Activated T-cell treated with anti-CD3 and anti-CD28 coated beads, Interleukin-2, amount 50 U/mL, for 72 hours (primary cell): Measurements from ENCODE around the gene SCARB1. TPM values are rescaled to one million over a fixed set of nuclear protein-coding genes. Genes with fewer than 3 reads are reported as not detected.

Experiments used
- ATAC-seq, 2 donors: fragments of 150-1000 bp; cut with Tn5 transposase; replicated peaks in 1 of 2; 2 replicates each; pipeline ENCODE4 v1.10.0; 2021; ENCODE audit warnings: moderate library complexity in 2 of 2, mild to moderate bottlenecking in 1 of 2
- DNase-seq, 2 donors: peaks; one replicate each; pipeline ENCODE4 v3.0.0; 2021 to 2022; ENCODE audit warnings: mixed read lengths in 1 of 2
- H3K27ac Mint-ChIP-seq: one replicate; pipeline ENCODE4 v1.8.0; 2022; ENCODE audit warnings: mild to moderate bottlenecking, moderate library complexity, mixed read lengths
- H3K27me3 Mint-ChIP-seq: one replicate; pipeline ENCODE4 v1.8.0; 2022; ENCODE audit warnings: low read depth, mixed read lengths
- H3K36me3 Mint-ChIP-seq, 2 donors: one replicate each; pipeline ENCODE4 v1.8.0; 2022; ENCODE audit warnings: mixed read lengths in 2 of 2, mild to moderate bottlenecking in 1 of 2; ENCODE audit not compliant: insufficient read depth in 2 of 2
- H3K4me1 Mint-ChIP-seq: one replicate; pipeline ENCODE4 v1.8.0; 2022; ENCODE audit warnings: low read depth, mixed read lengths
- H3K4me3 Mint-ChIP-seq, 2 donors: one replicate each; pipeline ENCODE4 v1.8.0; 2022; ENCODE audit warnings: mild to moderate bottlenecking in 2 of 2, mixed read lengths in 2 of 2, moderate library complexity in 2 of 2
- H3K9me3 Mint-ChIP-seq, 2 donors: one replicate each; pipeline ENCODE4 v1.8.0; 2022; ENCODE audit warnings: mixed read lengths in 2 of 2
- total RNA-seq, 2 donors: library from RNA; stranded (reverse); gene quantifications; one replicate each; pipeline ENCODE4 v1.2.3, GENCODE V29; 2022

SCARB1 gene
- total RNA-seq, 2 donors from 2014 or later = 13.4 to 14.5 TPM

GRCh38 chr12:124852911-124853427 lies 10.7 kb downstream of the SCARB1 start:
- Mint-ChIP-seq H3K4me1 (peaks cover 10% of the 10 kb centered on the region), H3K36me3 (no peaks in the 10 kb centered on the region), H3K27ac (no peak overlapping the region), H3K4me3 (no peak overlapping the region), H3K27me3 (no peaks in the 10 kb centered on the region), H3K9me3 (no peaks in the 10 kb centered on the region)
- ATAC-seq (no peak), DNase-seq (no peak)

DNA sequence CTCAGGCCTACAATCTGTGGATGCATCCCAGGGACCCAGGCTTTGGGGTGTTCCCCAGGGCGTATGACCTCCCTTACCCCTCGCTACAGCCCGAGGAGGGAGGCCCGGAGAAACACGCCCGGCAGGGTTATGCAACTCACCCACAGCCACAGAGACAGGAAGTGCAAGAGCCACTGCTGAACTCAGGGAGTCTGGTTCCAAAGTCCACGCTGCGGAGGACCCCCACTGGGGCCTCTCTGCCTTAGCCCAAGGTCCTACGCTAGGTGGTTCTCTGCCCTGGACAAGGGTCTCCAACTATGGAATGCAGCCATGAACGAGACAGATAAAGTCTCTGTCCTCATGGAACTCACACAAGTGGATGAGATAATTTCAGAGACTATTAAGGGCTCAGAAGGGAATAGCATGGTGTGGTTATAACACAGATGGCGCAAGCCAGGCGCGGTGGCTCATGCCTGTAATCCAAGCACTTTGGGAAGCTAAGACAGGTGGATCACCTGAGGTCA lies 11.3 kb downstream of the SCARB1 start:
- DNase-seq (no peak), ATAC-seq (no peak)
- H3K36me3 Mint-ChIP-seq = no peaks in the 10 kb centered on the region
- H3K4me3 Mint-ChIP-seq = no peak overlapping the region
- H3K9me3 Mint-ChIP-seq = no peaks in the 10 kb centered on the region
- peaks cover 10% of the 10 kb centered on the region for H3K4me1 Mint-ChIP-seq
- H3K27me3 Mint-ChIP-seq = no peaks in the 10 kb centered on the region
- no peak overlapping the region for H3K27ac Mint-ChIP-seq

- no peak for DNase-seq
- no peaks in the 10 kb centered on the region for H3K27me3 Mint-ChIP-seq
- peaks cover 10% of the 10 kb centered on the region for H3K4me1 Mint-ChIP-seq
- no peak for ATAC-seq
- H3K36me3 Mint-ChIP-seq = no peaks in the 10 kb centered on the region
- no peak overlapping the region for H3K4me3 Mint-ChIP-seq
- H3K9me3 Mint-ChIP-seq = no peaks in the 10 kb centered on the region
- H3K27ac Mint-ChIP-seq = no peak overlapping the region
Observed at GRCh38 chr12:124851342-124851741, 12.3 kb downstream of the SCARB1 start.

DNA sequence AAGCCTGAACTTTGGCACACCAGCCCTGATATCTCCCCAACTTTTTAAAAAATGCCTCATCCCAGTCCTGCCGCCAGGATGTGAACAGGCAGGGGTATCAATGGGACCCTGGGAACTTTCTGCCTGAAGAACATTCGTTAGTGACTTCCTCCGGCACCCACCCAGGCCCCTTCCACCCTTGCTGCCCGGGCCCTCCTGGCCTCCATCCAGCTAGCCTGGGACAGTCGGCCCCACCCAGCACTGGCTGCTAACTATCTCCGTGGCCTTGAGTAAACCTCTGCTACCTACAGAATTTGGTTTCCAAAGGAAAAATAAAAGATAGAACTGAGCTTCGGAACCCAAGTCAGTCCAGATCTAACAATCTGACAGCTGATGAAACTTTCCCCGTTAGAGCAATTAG lies 14.3 kb downstream of the SCARB1 start:
- no peak overlapping the region for H3K4me3 Mint-ChIP-seq
- H3K9me3 Mint-ChIP-seq = no peaks in the 10 kb centered on the region
- no peak overlapping the region for H3K27ac Mint-ChIP-seq
- ATAC-seq = no peak
- peaks cover 10% of the 10 kb centered on the region for H3K4me1 Mint-ChIP-seq
- DNase-seq = no peak
- no peaks in the 10 kb centered on the region for H3K36me3 Mint-ChIP-seq
- H3K27me3 Mint-ChIP-seq = no peaks in the 10 kb centered on the region

DNA sequence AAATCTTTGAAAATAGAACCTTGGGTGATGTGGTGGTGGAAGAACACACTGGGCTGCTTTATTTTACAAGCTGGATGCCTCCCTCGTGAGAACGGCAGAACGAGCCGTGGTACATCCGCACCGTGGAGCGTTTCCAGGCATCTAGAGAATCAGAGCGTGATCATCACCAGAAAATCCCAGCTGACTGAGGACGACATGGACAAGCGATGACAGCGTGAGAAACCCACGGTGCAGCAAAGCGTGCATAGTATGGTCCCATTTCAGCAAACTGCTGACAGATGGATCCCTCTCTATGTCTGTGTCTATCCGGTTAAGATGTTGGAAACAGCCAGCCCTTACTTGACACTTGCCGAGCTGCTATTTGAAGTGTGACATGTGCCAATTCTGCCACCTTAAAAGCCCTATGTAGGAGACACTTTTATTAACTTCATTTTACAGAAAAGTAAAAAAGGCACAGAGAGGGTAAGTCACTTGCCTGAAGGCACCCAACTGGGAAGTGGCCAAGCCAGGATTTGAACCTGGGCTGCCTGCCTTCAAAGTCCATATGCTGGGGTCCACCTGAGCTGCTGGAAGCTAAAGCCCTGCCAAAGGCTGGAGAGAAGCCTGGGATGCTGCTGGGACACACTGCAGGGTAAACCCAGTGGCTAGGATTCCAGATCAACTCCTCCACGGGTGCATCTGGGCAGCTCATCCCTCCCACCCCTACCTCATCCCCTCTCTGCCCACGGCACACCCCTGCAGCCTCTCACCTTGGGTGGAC lies 14.9 kb downstream of the SCARB1 start:
- no peaks in the 10 kb centered on the region for H3K27me3 Mint-ChIP-seq
- peaks cover 10% of the 10 kb centered on the region for H3K4me1 Mint-ChIP-seq
- H3K4me3 Mint-ChIP-seq = no peak overlapping the region
- no peak for ATAC-seq
- no peaks in the 10 kb centered on the region for H3K36me3 Mint-ChIP-seq
- no peak overlapping the region for H3K27ac Mint-ChIP-seq
- DNase-seq = no peak
- H3K9me3 Mint-ChIP-seq = no peaks in the 10 kb centered on the region

GRCh38 chr12:124847113-124848074 lies 16.3 kb downstream of the SCARB1 start:
- Mint-ChIP-seq H3K27ac (no peak overlapping the region), H3K9me3 (no peaks in the 10 kb centered on the region)
- no peak for ATAC-seq

GRCh38 chr12:124844411-124845397 lies 19.0 kb downstream of the SCARB1 start:
- Mint-ChIP-seq H3K4me1 (no peaks in the 10 kb centered on the region), H3K4me3 (no peak overlapping the region), H3K9me3 (no peaks in the 10 kb centered on the region), H3K27ac (no peak overlapping the region), H3K36me3 (peaks cover 0 to 2% of the 10 kb centered on the region in 2 donors), H3K27me3 (no peaks in the 10 kb centered on the region)
- ATAC-seq (no peak), DNase-seq (no peak)

More at GRCh38 chr12:124847113-124848074, 16.3 kb downstream of the SCARB1 start:
- no peak for DNase-seq
- no peaks in the 10 kb centered on the region for H3K27me3 Mint-ChIP-seq
- H3K36me3 Mint-ChIP-seq = no peaks in the 10 kb centered on the region
- H3K4me1 Mint-ChIP-seq = peaks cover 4% of the 10 kb centered on the region
- H3K4me3 Mint-ChIP-seq = no peak overlapping the region

GRCh38 chr12:124842800-124843510 lies 20.7 kb downstream of the SCARB1 start:
- H3K4me3 Mint-ChIP-seq = no peak overlapping the region
- H3K27ac Mint-ChIP-seq = no peak overlapping the region
- no peaks in the 10 kb centered on the region for H3K9me3 Mint-ChIP-seq
- H3K27me3 Mint-ChIP-seq = no peaks in the 10 kb centered on the region
- DNase-seq = no peak
- no peaks in the 10 kb centered on the region for H3K4me1 Mint-ChIP-seq
- ATAC-seq = no peak
- H3K36me3 Mint-ChIP-seq = peaks cover 0 to 2% of the 10 kb centered on the region in 2 donors

- no peak overlapping the region for H3K27ac Mint-ChIP-seq
- peaks cover 0 to 2% of the 10 kb centered on the region in 2 donors for H3K36me3 Mint-ChIP-seq
- ATAC-seq = no peak
- no peaks in the 10 kb centered on the region for H3K9me3 Mint-ChIP-seq
- H3K4me3 Mint-ChIP-seq = no peak overlapping the region
- no peaks in the 10 kb centered on the region for H3K27me3 Mint-ChIP-seq
- no peak for DNase-seq
- H3K4me1 Mint-ChIP-seq = peaks cover 2% of the 10 kb centered on the region
Observed at GRCh38 chr12:124842073-124842749, 21.5 kb downstream of the SCARB1 start.

DNA sequence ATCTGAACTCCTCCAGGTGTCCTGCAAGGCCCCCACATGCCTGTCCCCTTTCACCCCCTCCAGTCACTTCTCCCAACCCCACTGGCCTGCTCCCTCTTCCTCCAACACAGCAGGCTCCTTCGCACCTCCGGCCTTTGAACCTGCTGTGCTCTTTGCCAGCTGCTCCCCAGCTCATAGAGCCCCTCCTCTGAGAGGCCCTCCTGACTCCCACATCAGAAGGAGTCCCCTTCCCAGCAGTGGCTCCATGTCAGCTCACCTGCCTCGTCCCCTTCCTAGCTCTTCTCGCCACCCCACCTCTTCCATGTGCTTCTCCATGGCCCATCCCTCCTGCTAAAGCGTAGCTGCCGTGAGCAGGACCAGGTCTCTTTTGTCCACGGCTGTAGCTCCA lies 22.1 kb downstream of the SCARB1 start:
- H3K27me3 Mint-ChIP-seq = no peaks in the 10 kb centered on the region
- H3K4me3 Mint-ChIP-seq = no peak overlapping the region
- H3K9me3 Mint-ChIP-seq = no peaks in the 10 kb centered on the region
- no peak overlapping the region for H3K27ac Mint-ChIP-seq
- no peak for DNase-seq
- peaks cover 5% of the 10 kb centered on the region for H3K4me1 Mint-ChIP-seq
- H3K36me3 Mint-ChIP-seq = peaks cover 0 to 2% of the 10 kb centered on the region in 2 donors
- ATAC-seq = no peak

DNA sequence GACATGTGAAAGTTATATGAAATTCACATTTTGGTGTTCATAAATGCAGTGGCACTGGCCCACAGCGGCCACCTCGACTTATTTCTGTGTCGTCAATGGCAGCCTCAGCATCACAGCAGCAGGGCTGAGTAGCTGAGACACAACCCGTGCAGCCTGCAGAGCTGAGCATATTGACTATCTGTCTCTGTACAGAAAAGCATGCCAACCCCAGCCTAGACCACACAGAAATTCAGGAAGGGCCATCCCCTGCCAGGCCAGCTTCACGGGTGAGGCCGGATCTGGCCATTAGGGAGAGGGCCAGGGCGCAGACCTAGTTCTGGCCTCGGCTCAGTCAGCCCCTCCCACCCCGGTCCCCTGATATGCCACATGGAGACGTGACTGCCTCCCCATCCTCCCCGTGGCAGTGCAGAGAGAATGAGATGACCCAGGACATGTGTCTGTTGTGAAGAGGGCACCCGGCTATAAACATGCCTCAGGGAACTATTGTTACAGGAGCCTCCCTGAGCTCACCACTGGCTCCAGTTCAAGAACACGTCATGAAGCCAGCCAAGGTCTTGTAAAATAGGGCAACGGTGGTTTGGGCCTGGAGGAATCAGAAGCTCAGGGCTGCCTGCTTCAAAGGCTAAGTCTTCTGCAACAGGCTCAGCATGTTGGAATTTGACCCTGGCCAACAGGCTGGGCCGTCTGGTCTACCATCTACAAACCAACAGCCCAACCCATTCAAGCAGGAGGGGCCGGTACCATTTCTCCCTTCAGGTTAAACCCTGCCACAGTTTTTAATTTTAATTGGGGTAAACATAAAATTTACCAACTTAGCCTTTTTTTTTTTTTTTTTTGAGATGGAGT lies 25.5 kb downstream of the SCARB1 start:
- no peak for DNase-seq
- no peak overlapping the region for H3K27ac Mint-ChIP-seq
- no peaks in the 10 kb centered on the region for H3K27me3 Mint-ChIP-seq
- H3K4me1 Mint-ChIP-seq = peaks cover 5% of the 10 kb centered on the region
- no peak for ATAC-seq
- peaks cover 0 to 2% of the 10 kb centered on the region in 2 donors for H3K36me3 Mint-ChIP-seq
- H3K9me3 Mint-ChIP-seq = no peaks in the 10 kb centered on the region
- no peak overlapping the region for H3K4me3 Mint-ChIP-seq
